HepG2 (cell line): Measurements from ENCODE around the gene DUS1L. TPM values are rescaled to one million over a fixed set of nuclear protein-coding genes. Genes with fewer than 3 reads are reported as not detected.
A peak's percentile ranks its signal among the peaks of the same experiment; 100 is the strongest.

ENCODE experiments used
- AGO1 ChIP-seq: fragments of 200-400 bp; formaldehyde crosslinking; IDR thresholded peaks from 2 replicates; pipeline ENCODE4 v1.6.1; 2017; ENCODE audit warnings: mild to moderate bottlenecking, low read depth, low read length, moderate library complexity; ENCODE audit not compliant: poor library complexity, severe bottlenecking
- HNRNPL ChIP-seq: fragments of 200-400 bp; formaldehyde crosslinking; IDR thresholded peaks from 2 replicates; pipeline ENCODE4 v1.6.1; 2017; ENCODE audit warnings: mild to moderate bottlenecking, low read depth, low read length
- HOXA7 ChIP-seq: sonication (generic); formaldehyde crosslinking; IDR thresholded peaks from 2 replicates; pipeline ENCODE4 v1.8.1; 2022; ENCODE audit warnings: mild to moderate bottlenecking, missing genetic modification reagents, moderate library complexity
- MEIS1 ChIP-seq: sonication (generic); formaldehyde crosslinking; IDR thresholded peaks from 2 replicates; pipeline ENCODE4 v1.9.0; 2021; ENCODE audit warnings: mild to moderate bottlenecking, missing genetic modification reagents, moderate library complexity, borderline replicate concordance
- NR2F6 ChIP-seq, 2 experiments: IDR thresholded peaks; 2 replicates each; pipeline ENCODE4 v1.6.1; 2016; ENCODE audit warnings: antibody characterized with exemption in 1 of 2, mild to moderate bottlenecking in 1 of 2
- POLR2AphosphoS2 ChIP-seq: IDR thresholded peaks from 2 replicates; pipeline ENCODE4 v1.6.1; 2011; ENCODE audit warnings: low read depth, low read length, improper control_type of control experiment
- RBM22 ChIP-seq: fragments of 200-400 bp; formaldehyde crosslinking; optimal IDR thresholded peaks from 2 replicates; pipeline ENCODE3; 2017; ENCODE audit warnings: mild to moderate bottlenecking, low read length, moderate library complexity
- SAFB2 ChIP-seq: sonication (generic); formaldehyde crosslinking; IDR thresholded peaks from 2 replicates; pipeline ENCODE4 v1.5.1; 2020; ENCODE audit warnings: missing genetic modification reagents, low read depth, mild to moderate bottlenecking, borderline replicate concordance
- SETDB1 ChIP-seq: sonication (generic); formaldehyde crosslinking; IDR thresholded peaks from 2 replicates; pipeline ENCODE4 v1.5.1; 2020; ENCODE audit warnings: missing genetic modification reagents, mild to moderate bottlenecking, borderline replicate concordance
- TAF1 ChIP-seq: sonication (generic); formaldehyde crosslinking; IDR thresholded peaks from 2 replicates; pipeline ENCODE4 v1.4.0; 2020; ENCODE audit warnings: missing genetic modification reagents
- ZNF570 ChIP-seq: sonication (generic); formaldehyde crosslinking; IDR thresholded peaks from 2 replicates; pipeline ENCODE4 v1.4.0; 2020; ENCODE audit warnings: mild to moderate bottlenecking, missing genetic modification reagents, borderline replicate concordance
- ZNF761 ChIP-seq: sonication (generic); formaldehyde crosslinking; conservative IDR thresholded peaks from 2 replicates; pipeline ENCODE4 v1.4.0; 2020; ENCODE audit warnings: mild to moderate bottlenecking, missing genetic modification reagents
- polyA plus RNA-seq, 8 experiments: library from polyadenylated mRNA; depleted of rRNA in 3 of 8; stranded (reverse) in 7 of 8; unstranded in 1 of 8; fragments of >200 nt; fragmentation: Illumina TruSeq in 4 of 8; extraction: Trizol in 4 of 8; gene quantifications; 2 replicates each; pipeline versions ENCODE4 v1.2.1 to v1.2.3, GENCODE V29; 2011 to 2016; ENCODE audit warnings: low read depth in 4 of 8, missing spikeins in 1 of 8, mixed read lengths in 1 of 8; ENCODE audit not compliant: insufficient read depth in 1 of 8
- total RNA-seq, 5 experiments: library from RNA; depleted of rRNA; stranded (reverse); fragments of >200 nt; fragmentation: Illumina TruSeq; extraction: Trizol; gene quantifications; 2 replicates each; pipeline ENCODE4 v1.2.3, GENCODE V29; 2016; ENCODE audit warnings: low read depth in 1 of 5
- TF ChIP-seq, protein P1 (sequence below): sonication (generic); formaldehyde crosslinking; IDR thresholded peaks from 2 replicates; pipeline ENCODE4 v1.4.0; 2020; ENCODE audit warnings: missing genetic modification reagents, borderline replicate concordance
- TF ChIP-seq, protein P2 (sequence below): IDR thresholded peaks from 2 replicates; pipeline ENCODE4 v1.6.1; 2016; ENCODE audit warnings: mild to moderate bottlenecking, missing biosample characterization, missing genetic modification reagents
- TF ChIP-seq, protein P3 (sequence below): sonication (generic); formaldehyde crosslinking; conservative IDR thresholded peaks from 2 replicates; pipeline ENCODE4 v1.8.1; 2023; ENCODE audit warnings: missing genetic modification reagents
- TF ChIP-seq, protein P4 (sequence below): sonication (generic); formaldehyde crosslinking; IDR thresholded peaks from 2 replicates; pipeline ENCODE4 v1.8.1; 2023; ENCODE audit warnings: missing genetic modification reagents, inconsistent platforms, borderline replicate concordance
- TF ChIP-seq, protein P5 (sequence below): sonication (generic); formaldehyde crosslinking; IDR thresholded peaks from 2 replicates; pipeline ENCODE4 v1.5.0; 2020; ENCODE audit warnings: missing genetic modification reagents, mild to moderate bottlenecking, borderline replicate concordance
- TF ChIP-seq, protein P6 (sequence below): IDR thresholded peaks from 2 replicates; pipeline ENCODE4 v1.6.1; 2012; ENCODE audit warnings: inconsistent platforms

The DUS1L gene
- total and polyA plus RNA-seq, 2 of the 13 experiments (the other 11 are each of a cell fraction or from before 2014, with no cell fraction given) = 81.0 to 109 TPM

DNA sequence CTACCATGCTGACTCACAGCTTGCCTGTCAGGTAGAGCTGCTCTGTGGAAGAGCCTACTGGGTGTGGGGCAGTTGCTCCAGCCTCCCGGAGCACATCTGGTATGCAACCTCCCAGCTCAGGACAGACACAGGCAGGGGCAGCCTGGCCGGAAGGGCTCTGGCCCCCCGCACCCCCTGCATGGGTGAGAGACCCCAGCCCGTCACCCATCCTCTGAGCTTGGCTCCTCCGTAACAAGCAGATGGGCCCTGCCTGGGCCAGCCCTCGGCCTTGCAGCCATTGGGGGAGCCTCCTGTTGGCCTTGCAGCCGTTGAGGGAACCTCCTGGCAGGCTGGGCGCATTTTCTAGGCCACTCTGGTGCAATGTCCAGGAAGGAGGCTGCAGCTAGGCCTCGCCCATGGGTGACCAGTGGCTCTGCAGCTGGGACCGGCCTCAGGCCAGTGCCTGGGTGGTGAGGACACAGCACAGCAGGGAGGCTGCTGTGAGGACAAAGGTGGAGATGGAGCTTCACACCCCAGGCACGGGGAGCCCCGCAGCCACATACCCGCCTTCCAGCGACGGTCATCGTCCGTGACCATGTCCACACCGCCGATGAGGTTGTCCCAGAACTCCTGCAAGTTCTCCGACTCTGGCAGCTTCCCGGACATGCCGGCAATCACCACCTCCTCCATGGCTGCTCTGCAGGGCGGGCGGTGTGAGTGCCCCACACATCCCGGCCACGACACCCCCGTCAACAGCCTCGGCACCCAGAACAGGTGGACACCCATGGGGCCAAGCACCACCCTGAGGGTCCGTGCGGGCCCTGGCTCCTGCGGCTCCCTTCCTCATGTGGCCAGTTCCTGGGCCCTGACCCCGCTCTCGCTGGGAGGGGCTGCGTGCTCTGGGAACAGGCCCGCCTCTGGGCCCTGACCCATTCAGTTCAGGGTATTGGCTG lies 30.4 kb upstream of the DUS1L start (continued):
- TF ChIP-seq, protein P1, sequence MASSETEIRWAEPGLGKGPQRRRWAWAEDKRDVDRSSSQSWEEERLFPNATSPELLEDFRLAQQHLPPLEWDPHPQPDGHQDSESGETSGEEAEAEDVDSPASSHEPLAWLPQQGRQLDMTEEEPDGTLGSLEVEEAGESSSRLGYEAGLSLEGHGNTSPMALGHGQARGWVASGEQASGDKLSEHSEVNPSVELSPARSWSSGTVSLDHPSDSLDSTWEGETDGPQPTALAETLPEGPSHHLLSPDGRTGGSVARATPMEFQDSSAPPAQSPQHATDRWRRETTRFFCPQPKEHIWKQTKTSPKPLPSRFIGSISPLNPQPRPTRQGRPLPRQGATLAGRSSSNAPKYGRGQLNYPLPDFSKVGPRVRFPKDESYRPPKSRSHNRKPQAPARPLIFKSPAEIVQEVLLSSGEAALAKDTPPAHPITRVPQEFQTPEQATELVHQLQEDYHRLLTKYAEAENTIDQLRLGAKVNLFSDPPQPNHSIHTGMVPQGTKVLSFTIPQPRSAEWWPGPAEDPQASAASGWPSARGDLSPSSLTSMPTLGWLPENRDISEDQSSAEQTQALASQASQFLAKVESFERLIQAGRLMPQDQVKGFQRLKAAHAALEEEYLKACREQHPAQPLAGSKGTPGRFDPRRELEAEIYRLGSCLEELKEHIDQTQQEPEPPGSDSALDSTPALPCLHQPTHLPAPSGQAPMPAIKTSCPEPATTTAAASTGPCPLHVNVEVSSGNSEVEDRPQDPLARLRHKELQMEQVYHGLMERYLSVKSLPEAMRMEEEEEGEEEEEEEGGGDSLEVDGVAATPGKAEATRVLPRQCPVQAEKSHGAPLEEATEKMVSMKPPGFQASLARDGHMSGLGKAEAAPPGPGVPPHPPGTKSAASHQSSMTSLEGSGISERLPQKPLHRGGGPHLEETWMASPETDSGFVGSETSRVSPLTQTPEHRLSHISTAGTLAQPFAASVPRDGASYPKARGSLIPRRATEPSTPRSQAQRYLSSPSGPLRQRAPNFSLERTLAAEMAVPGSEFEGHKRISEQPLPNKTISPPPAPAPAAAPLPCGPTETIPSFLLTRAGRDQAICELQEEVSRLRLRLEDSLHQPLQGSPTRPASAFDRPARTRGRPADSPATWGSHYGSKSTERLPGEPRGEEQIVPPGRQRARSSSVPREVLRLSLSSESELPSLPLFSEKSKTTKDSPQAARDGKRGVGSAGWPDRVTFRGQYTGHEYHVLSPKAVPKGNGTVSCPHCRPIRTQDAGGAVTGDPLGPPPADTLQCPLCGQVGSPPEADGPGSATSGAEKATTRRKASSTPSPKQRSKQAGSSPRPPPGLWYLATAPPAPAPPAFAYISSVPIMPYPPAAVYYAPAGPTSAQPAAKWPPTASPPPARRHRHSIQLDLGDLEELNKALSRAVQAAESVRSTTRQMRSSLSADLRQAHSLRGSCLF (CRISPR knock-in tag) = no peak
- TF ChIP-seq POLR2AphosphoS2 (no peak), RBM22 (peak; percentile 34), HOXA7 (CRISPR knock-in tag) (0 out of 2 replicates have a peak, but pooled peaks have one; percentile 18), MEIS1 (CRISPR knock-in tag) (no peak), SETDB1 (no peak), ZNF570 (CRISPR knock-in tag) (no peak; the same call in 1 of the 2 replicates), AGO1 (no peak), ZNF761 (CRISPR knock-in tag) (no peak), NR2F6 (IDR thresholded peaks at IDR 0.05) (no peak), NR2F6 (CRISPR knock-in tag; IDR thresholded peaks at IDR 0.05) (no peak), TAF1 (peak; percentile 17; the same call in 1 of the 2 replicates), HNRNPL (peak; percentile 58; the same call in 1 of the 2 replicates), SAFB2 (CRISPR knock-in tag) (no peak)
- TF ChIP-seq, protein P2, sequence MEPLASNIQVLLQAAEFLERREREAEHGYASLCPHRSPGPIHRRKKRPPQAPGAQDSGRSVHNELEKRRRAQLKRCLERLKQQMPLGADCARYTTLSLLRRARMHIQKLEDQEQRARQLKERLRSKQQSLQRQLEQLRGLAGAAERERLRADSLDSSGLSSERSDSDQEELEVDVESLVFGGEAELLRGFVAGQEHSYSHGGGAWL (CRISPR knock-in tag) = no peak; the same call in 1 of the 2 replicates
- TF ChIP-seq, protein P3, sequence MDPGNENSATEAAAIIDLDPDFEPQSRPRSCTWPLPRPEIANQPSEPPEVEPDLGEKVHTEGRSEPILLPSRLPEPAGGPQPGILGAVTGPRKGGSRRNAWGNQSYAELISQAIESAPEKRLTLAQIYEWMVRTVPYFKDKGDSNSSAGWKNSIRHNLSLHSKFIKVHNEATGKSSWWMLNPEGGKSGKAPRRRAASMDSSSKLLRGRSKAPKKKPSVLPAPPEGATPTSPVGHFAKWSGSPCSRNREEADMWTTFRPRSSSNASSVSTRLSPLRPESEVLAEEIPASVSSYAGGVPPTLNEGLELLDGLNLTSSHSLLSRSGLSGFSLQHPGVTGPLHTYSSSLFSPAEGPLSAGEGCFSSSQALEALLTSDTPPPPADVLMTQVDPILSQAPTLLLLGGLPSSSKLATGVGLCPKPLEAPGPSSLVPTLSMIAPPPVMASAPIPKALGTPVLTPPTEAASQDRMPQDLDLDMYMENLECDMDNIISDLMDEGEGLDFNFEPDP (CRISPR knock-in tag) = 0 out of 2 replicates have a peak, but pooled peaks have one; percentile 42
- TF ChIP-seq, protein P4, sequence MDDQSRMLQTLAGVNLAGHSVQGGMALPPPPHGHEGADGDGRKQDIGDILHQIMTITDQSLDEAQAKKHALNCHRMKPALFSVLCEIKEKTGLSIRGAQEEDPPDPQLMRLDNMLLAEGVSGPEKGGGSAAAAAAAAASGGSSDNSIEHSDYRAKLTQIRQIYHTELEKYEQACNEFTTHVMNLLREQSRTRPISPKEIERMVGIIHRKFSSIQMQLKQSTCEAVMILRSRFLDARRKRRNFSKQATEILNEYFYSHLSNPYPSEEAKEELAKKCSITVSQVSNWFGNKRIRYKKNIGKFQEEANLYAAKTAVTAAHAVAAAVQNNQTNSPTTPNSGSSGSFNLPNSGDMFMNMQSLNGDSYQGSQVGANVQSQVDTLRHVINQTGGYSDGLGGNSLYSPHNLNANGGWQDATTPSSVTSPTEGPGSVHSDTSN (CRISPR knock-in tag) = no peak
- TF ChIP-seq, protein P5, sequence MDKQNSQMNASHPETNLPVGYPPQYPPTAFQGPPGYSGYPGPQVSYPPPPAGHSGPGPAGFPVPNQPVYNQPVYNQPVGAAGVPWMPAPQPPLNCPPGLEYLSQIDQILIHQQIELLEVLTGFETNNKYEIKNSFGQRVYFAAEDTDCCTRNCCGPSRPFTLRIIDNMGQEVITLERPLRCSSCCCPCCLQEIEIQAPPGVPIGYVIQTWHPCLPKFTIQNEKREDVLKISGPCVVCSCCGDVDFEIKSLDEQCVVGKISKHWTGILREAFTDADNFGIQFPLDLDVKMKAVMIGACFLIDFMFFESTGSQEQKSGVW (CRISPR knock-in tag) = no peak
- TF ChIP-seq, protein P6, sequence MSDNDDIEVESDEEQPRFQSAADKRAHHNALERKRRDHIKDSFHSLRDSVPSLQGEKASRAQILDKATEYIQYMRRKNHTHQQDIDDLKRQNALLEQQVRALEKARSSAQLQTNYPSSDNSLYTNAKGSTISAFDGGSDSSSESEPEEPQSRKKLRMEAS = no peak
